Esophagus muscularis mucosa (tissue), 3 donors: Measurements from ENCODE around the gene RPS3A.

Experiments used
- POLR2AphosphoS5 ChIP-seq, 2 donors: sonication (generic); formaldehyde crosslinking; IDR thresholded peaks; one replicate each; pipeline ENCODE4 v1.6.1; 2017; ENCODE audit warnings: antibody characterized with exemption in 2 of 2
- TF ChIP-seq, protein P1 (sequence below), 3 experiments: fragments of 200-600 bp in 2 of 3; fragments of 450-650 bp in 1 of 3; sonication (generic) in 2 of 3; IDR thresholded peaks; one replicate each; pipeline ENCODE4 v1.5.1; 2017 to 2019; ENCODE audit warnings: antibody characterized with exemption in 3 of 3, mild to moderate bottlenecking in 2 of 3, moderate library complexity in 1 of 3

- TF ChIP-seq POLR2AphosphoS5 (IDR thresholded peaks at IDR 0.05): no peak
- TF ChIP-seq, protein P1, sequence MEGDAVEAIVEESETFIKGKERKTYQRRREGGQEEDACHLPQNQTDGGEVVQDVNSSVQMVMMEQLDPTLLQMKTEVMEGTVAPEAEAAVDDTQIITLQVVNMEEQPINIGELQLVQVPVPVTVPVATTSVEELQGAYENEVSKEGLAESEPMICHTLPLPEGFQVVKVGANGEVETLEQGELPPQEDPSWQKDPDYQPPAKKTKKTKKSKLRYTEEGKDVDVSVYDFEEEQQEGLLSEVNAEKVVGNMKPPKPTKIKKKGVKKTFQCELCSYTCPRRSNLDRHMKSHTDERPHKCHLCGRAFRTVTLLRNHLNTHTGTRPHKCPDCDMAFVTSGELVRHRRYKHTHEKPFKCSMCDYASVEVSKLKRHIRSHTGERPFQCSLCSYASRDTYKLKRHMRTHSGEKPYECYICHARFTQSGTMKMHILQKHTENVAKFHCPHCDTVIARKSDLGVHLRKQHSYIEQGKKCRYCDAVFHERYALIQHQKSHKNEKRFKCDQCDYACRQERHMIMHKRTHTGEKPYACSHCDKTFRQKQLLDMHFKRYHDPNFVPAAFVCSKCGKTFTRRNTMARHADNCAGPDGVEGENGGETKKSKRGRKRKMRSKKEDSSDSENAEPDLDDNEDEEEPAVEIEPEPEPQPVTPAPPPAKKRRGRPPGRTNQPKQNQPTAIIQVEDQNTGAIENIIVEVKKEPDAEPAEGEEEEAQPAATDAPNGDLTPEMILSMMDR (IDR thresholded peaks at IDR 0.05): no peak
These were observed 7.6 kb downstream of the RPS3A start for GRCh38 chr4:151107063-151107462.
